ENCODE data around the gene RHOXF2B.
"Not testable (repeated sequence)": the region's sequence is repeated elsewhere in the genome, so short reads cannot be mapped to it uniquely, and the experiment has no call there.

GRCh38 chrX:120104707-120105106 is 27.2 kb upstream of the RHOXF2B start:
- TF ChIP-seq, protein P1, sequence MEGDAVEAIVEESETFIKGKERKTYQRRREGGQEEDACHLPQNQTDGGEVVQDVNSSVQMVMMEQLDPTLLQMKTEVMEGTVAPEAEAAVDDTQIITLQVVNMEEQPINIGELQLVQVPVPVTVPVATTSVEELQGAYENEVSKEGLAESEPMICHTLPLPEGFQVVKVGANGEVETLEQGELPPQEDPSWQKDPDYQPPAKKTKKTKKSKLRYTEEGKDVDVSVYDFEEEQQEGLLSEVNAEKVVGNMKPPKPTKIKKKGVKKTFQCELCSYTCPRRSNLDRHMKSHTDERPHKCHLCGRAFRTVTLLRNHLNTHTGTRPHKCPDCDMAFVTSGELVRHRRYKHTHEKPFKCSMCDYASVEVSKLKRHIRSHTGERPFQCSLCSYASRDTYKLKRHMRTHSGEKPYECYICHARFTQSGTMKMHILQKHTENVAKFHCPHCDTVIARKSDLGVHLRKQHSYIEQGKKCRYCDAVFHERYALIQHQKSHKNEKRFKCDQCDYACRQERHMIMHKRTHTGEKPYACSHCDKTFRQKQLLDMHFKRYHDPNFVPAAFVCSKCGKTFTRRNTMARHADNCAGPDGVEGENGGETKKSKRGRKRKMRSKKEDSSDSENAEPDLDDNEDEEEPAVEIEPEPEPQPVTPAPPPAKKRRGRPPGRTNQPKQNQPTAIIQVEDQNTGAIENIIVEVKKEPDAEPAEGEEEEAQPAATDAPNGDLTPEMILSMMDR (conservative IDR thresholded peaks at IDR 0.05; ENCODE audit: low read depth, low read length), result not testable (repeated sequence)
- not testable (repeated sequence) for TF ChIP-seq MAZ (IDR thresholded peaks at IDR 0.05; ENCODE audit: borderline replicate concordance, low read depth, low read length); MXI1 (IDR thresholded peaks at IDR 0.05; ENCODE audit: borderline replicate concordance, low read depth, low read length); POLR2A (IDR thresholded peaks at IDR 0.05; ENCODE audit: low read depth, low read length); FOS (IDR thresholded peaks at IDR 0.05; ENCODE audit: low read depth, low read length); RFX5 (IDR thresholded peaks at IDR 0.05; ENCODE audit: low read depth, low read length); RCOR1 (IDR thresholded peaks at IDR 0.05; ENCODE audit: insufficient replicate concordance, low read length); BHLHE40 (IDR thresholded peaks at IDR 0.05; ENCODE audit: low read depth, low read length); SMC3 (IDR thresholded peaks at IDR 0.05; ENCODE audit: low read depth, low read length); CEBPB (IDR thresholded peaks at IDR 0.05; ENCODE audit: low read depth, low read length); RAD21 (IDR thresholded peaks at IDR 0.05; ENCODE audit: low read length); MAFK (IDR thresholded peaks at IDR 0.05; ENCODE audit: low read depth, low read length)
- TF ChIP-seq, protein P2, sequence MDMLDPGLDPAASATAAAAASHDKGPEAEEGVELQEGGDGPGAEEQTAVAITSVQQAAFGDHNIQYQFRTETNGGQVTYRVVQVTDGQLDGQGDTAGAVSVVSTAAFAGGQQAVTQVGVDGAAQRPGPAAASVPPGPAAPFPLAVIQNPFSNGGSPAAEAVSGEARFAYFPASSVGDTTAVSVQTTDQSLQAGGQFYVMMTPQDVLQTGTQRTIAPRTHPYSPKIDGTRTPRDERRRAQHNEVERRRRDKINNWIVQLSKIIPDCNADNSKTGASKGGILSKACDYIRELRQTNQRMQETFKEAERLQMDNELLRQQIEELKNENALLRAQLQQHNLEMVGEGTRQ (IDR thresholded peaks at IDR 0.05; ENCODE audit: low read depth, low read length), result not testable (repeated sequence)
- TF ChIP-seq, protein P3, sequence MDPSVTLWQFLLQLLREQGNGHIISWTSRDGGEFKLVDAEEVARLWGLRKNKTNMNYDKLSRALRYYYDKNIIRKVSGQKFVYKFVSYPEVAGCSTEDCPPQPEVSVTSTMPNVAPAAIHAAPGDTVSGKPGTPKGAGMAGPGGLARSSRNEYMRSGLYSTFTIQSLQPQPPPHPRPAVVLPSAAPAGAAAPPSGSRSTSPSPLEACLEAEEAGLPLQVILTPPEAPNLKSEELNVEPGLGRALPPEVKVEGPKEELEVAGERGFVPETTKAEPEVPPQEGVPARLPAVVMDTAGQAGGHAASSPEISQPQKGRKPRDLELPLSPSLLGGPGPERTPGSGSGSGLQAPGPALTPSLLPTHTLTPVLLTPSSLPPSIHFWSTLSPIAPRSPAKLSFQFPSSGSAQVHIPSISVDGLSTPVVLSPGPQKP (IDR thresholded peaks at IDR 0.05; ENCODE audit: borderline replicate concordance, low read depth, low read length), result not testable (repeated sequence)

Measured in IMR-90 (cell line).